A549 (cell line): ENCODE data around the gene TMLHE.
"Not testable (repeated sequence)": the region's sequence is repeated elsewhere in the genome, so short reads cannot be mapped to it uniquely, and the experiment has no call there.

Experiments
- EP300 ChIP-seq, 2 experiments: fragments of >200 bp; sonication (Bioruptor Twin); formaldehyde crosslinking; IDR thresholded peaks; 2 replicates in 1 of 2; 3 replicates in 1 of 2; pipeline ENCODE4 v1.6.1; 2016 to 2017
- HDAC2 ChIP-seq: fragments of 200-600 bp; sonication (generic); IDR thresholded peaks from 2 replicates; pipeline ENCODE4 v1.6.1; 2016
- POLR2A ChIP-seq: IDR thresholded peaks from 2 replicates; pipeline ENCODE4 v1.6.1; 2012; ENCODE audit warnings: mild to moderate bottlenecking, low read length
- RARB ChIP-seq: fragments of 250-450 bp; sonication (Bioruptor Pico); IDR thresholded peaks from 2 replicates; pipeline ENCODE4 v1.8.0; 2021; ENCODE audit warnings: mild to moderate bottlenecking, moderate library complexity
- TF ChIP-seq, protein P1 (sequence below): fragments of >200 bp; sonication (Bioruptor Twin); formaldehyde crosslinking; IDR thresholded peaks from 3 replicates; pipeline ENCODE4 v1.5.1; 2016

DNA sequence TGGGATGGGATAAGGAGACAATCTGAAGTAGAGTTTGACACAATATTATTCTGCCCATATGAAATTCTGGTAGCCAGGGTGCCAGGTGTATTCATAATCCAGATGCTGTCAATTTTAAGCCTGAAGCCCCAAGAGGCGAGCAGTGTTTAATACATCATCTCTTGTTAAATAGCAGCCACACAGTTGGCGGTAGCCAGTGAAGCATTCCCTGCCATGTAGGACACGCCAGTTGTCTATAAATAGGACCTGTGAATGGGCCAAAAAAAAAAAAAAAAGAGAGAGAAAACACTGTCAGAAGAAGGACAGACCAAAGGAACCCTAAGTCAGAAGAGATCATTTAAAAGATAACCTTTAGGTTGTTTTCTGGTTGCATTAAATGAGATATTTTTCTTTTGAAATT, 121.3 kb downstream of the TMLHE start:
- not testable (repeated sequence) for TF ChIP-seq HDAC2; EP300 (IDR thresholded peaks at IDR 0.05); POLR2A; RARB (CRISPR knock-in tag)
- TF ChIP-seq, protein P1, sequence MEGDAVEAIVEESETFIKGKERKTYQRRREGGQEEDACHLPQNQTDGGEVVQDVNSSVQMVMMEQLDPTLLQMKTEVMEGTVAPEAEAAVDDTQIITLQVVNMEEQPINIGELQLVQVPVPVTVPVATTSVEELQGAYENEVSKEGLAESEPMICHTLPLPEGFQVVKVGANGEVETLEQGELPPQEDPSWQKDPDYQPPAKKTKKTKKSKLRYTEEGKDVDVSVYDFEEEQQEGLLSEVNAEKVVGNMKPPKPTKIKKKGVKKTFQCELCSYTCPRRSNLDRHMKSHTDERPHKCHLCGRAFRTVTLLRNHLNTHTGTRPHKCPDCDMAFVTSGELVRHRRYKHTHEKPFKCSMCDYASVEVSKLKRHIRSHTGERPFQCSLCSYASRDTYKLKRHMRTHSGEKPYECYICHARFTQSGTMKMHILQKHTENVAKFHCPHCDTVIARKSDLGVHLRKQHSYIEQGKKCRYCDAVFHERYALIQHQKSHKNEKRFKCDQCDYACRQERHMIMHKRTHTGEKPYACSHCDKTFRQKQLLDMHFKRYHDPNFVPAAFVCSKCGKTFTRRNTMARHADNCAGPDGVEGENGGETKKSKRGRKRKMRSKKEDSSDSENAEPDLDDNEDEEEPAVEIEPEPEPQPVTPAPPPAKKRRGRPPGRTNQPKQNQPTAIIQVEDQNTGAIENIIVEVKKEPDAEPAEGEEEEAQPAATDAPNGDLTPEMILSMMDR = not testable (repeated sequence)
